Small intestine (tissue), 7 donors: ENCODE measurements around the gene TRIM67. TPM values are rescaled to one million over a fixed set of nuclear protein-coding genes. Genes with fewer than 3 reads are reported as not detected.
A peak's percentile ranks its signal among the peaks of the same experiment; 100 is the strongest.

Experiments
- DNase-seq, 2 donors: peaks; one replicate each; pipeline versions ENCODE4 v3.0.0 to v3.0.0-alpha.2; 2013
- FAIRE-seq: peaks from 2 replicates; lab custom pipeline; 2012; peaks lifted over from hg19 to GRCh38; lab: Jason Lieb, UNC
- H3K27ac ChIP-seq, 3 donors: one replicate each; pipeline ENCODE4 v1.5.1; 2013; ENCODE audit warnings: low read length in 2 of 3, mild to moderate bottlenecking in 2 of 3, control low read depth in 1 of 3, inconsistent platforms in 1 of 3, low read depth in 1 of 3, moderate library complexity in 1 of 3
- H3K27me3 ChIP-seq, 3 donors: one replicate each; pipeline ENCODE4 v1.6.1; 2013; ENCODE audit warnings: low read length in 3 of 3, inconsistent platforms in 1 of 3; ENCODE audit not compliant: control insufficient read depth in 3 of 3, insufficient read depth in 3 of 3
- H3K36me3 ChIP-seq, 3 donors: one replicate each; pipeline ENCODE4 v1.6.1; 2013; ENCODE audit warnings: low read length in 3 of 3, inconsistent platforms in 1 of 3, low read depth in 1 of 3, mild to moderate bottlenecking in 1 of 3, moderate library complexity in 1 of 3; ENCODE audit not compliant: control insufficient read depth in 3 of 3, insufficient read depth in 2 of 3
- H3K4me1 ChIP-seq, 3 donors: one replicate each; pipeline ENCODE4 v1.6.1; 2013; ENCODE audit warnings: low read length in 2 of 3, inconsistent platforms in 1 of 3, low read depth in 1 of 3, mild to moderate bottlenecking in 1 of 3, moderate library complexity in 1 of 3; ENCODE audit not compliant: control insufficient read depth in 3 of 3, insufficient read depth in 2 of 3
- H3K4me3 ChIP-seq, 3 donors: one replicate each; pipeline ENCODE4 v1.5.1; 2013; ENCODE audit warnings: low read length in 3 of 3, control low read depth in 1 of 3, inconsistent platforms in 1 of 3, low read depth in 1 of 3, mild to moderate bottlenecking in 1 of 3, moderate library complexity in 1 of 3
- H3K9me3 ChIP-seq, 2 donors: one replicate each; pipeline ENCODE4 v1.6.1; 2013; ENCODE audit warnings: low read depth in 1 of 2, low read length in 1 of 2; ENCODE audit not compliant: control insufficient read depth in 2 of 2, insufficient read depth in 1 of 2
- WGBS, 3 donors: extraction: QIAGEN DNeasy Blood & Tissue Kit; methylation state at CpG; one replicate each; pipeline ENCODE4 v1.1.7; 2013; 5-methylcytosine and 5-hydroxymethylcytosine counted together
- polyA plus RNA-seq, 4 donors: library from polyadenylated mRNA; stranded (reverse) in 3 of 4; unstranded in 1 of 4; fragments of 200-250 nt in 3 of 4; fragments of 120-200 nt in 1 of 4; gene quantifications; one replicate each; pipeline versions ENCODE4 v1.2.1 to v1.2.3, GENCODE V29; 2013
- donor health status: healthy with polysubstance abuse.
- donor health status: control.
- donor health status: control.
- donor health status: Bipolar disorder and iron deficiency.
- donor health status: healthy.

The TRIM67 gene
- polyA plus RNA-seq, 4 donors: under 0.01 to 0.39 (median 0.21) TPM; not detected in 1

- FAIRE-seq: no peak
Observed at GRCh38 chr1:231183639-231184590, 22.1 kb downstream of the TRIM67 start.

GRCh38 chr1:231184891-231185290, 23.0 kb downstream of the TRIM67 start:
- FAIRE-seq (no peak), DNase-seq (no peak)
- Histone ChIP-seq H3K4me3 (no peak overlapping the region), H3K27ac (no peak overlapping the region), H3K4me1 (no peaks in the 10 kb centered on the region), H3K36me3 (no peaks in the 10 kb centered on the region), H3K9me3 (peaks cover 0 to 4% of the 10 kb centered on the region in 2 donors), H3K27me3 (peaks cover 0 to 28% (median 2%) of the 10 kb centered on the region in 3 donors)
- WGBS, 3 donors: 79 to 83% (median 82%) methylated on average over 6 of the region's 6 CpGs

More at GRCh38 chr1:231183639-231184590, 22.1 kb downstream of the TRIM67 start:
- DNase-seq: no peak
- H3K27ac ChIP-seq: no peak overlapping the region
- no peaks in the 10 kb centered on the region for H3K4me1 ChIP-seq
- H3K36me3 ChIP-seq: no peaks in the 10 kb centered on the region
- no peak overlapping the region for H3K4me3 ChIP-seq
- H3K27me3 ChIP-seq: peaks cover 0 to 28% (median 2%) of the 10 kb centered on the region in 3 donors
- peaks cover 0 to 3% of the 10 kb centered on the region in 2 donors for H3K9me3 ChIP-seq
- WGBS, 3 donors: 54 to 64% (median 56%) methylated on average over 13 of the region's 13 CpGs

GRCh38 chr1:231185391-231185790, 23.5 kb downstream of the TRIM67 start:
- Histone ChIP-seq H3K9me3 (peaks cover 0 to 8% of the 10 kb centered on the region in 2 donors), H3K27ac (no peak overlapping the region), H3K4me1 (no peaks in the 10 kb centered on the region), H3K36me3 (no peaks in the 10 kb centered on the region), H3K4me3 (no peak overlapping the region), H3K27me3 (peaks cover 0 to 28% (median 2%) of the 10 kb centered on the region in 3 donors)
- DNase-seq: no peak
- FAIRE-seq: no peak
- 85 to 91% (median 87%) methylated on average over 11 of the region's 11 CpGs for WGBS, 3 donors

GRCh38 chr1:231186356-231187115, 24.7 kb downstream of the TRIM67 start:
- Histone ChIP-seq H3K4me3 (no peak overlapping the region), H3K4me1 (no peaks in the 10 kb centered on the region), H3K36me3 (no peaks in the 10 kb centered on the region), H3K27me3 (peaks cover 0 to 28% (median 2%) of the 10 kb centered on the region in 3 donors), H3K27ac (no peak overlapping the region), H3K9me3 (peaks cover 0 to 8% of the 10 kb centered on the region in 2 donors)
- FAIRE-seq (no peak), DNase-seq (no peak)
- WGBS, 3 donors: 71 to 74% (median 72%) methylated on average over 11 of the region's 11 CpGs

- H3K4me1 ChIP-seq: no peaks in the 10 kb centered on the region
- no peak overlapping the region for H3K27ac ChIP-seq
- WGBS, 3 donors: 38 to 49% (median 41%) methylated on average over 10 of the region's 10 CpGs
- FAIRE-seq (no peak), DNase-seq (no peak)
- no peak overlapping the region for H3K4me3 ChIP-seq
- peaks cover 0 to 8% of the 10 kb centered on the region in 2 donors for H3K9me3 ChIP-seq
- H3K36me3 ChIP-seq: no peaks in the 10 kb centered on the region
- peaks cover 0 to 27% (median 0%) of the 10 kb centered on the region in 3 donors for H3K27me3 ChIP-seq
Observed at GRCh38 chr1:231187571-231187970, 25.7 kb downstream of the TRIM67 start.

GRCh38 chr1:231188072-231188471, 26.2 kb downstream of the TRIM67 start:
- 50 to 54% (median 52%) methylated on average over 3 of the region's 3 CpGs for WGBS, 3 donors
- Histone ChIP-seq H3K4me1 (no peaks in the 10 kb centered on the region), H3K9me3 (peaks cover 0 to 8% of the 10 kb centered on the region in 2 donors), H3K36me3 (no peaks in the 10 kb centered on the region), H3K27me3 (peaks cover 0 to 22% (median 0%) of the 10 kb centered on the region in 3 donors), H3K27ac (no peak overlapping the region), H3K4me3 (no peak overlapping the region)
- DNase-seq (no peak), FAIRE-seq (no peak)

GRCh38 chr1:231188768-231189167, 26.9 kb downstream of the TRIM67 start:
- H3K36me3 ChIP-seq: no peaks in the 10 kb centered on the region
- DNase-seq (no peak), FAIRE-seq (no peak)
- H3K27me3 ChIP-seq: peaks cover 0 to 21% (median 0%) of the 10 kb centered on the region in 3 donors
- no peak overlapping the region for H3K27ac ChIP-seq
- H3K9me3 ChIP-seq: peaks cover 0 to 8% of the 10 kb centered on the region in 2 donors
- no peak overlapping the region for H3K4me3 ChIP-seq
- WGBS, 3 donors: 87 to 90% (median 89%) methylated on average over 7 of the region's 7 CpGs
- H3K4me1 ChIP-seq: no peaks in the 10 kb centered on the region

GRCh38 chr1:231189683-231190270, 27.9 kb downstream of the TRIM67 start:
- H3K27me3 ChIP-seq: peaks cover 0 to 21% (median 0%) of the 10 kb centered on the region in 3 donors
- no peak overlapping the region for H3K27ac ChIP-seq
- peak in 1 of 2 donors; percentile 20 for DNase-seq
- WGBS, 3 donors: 72 to 75% (median 73%) methylated on average over 5 of the region's 5 CpGs
- no peak for FAIRE-seq
- peaks cover 0 to 8% of the 10 kb centered on the region in 2 donors for H3K9me3 ChIP-seq
- H3K4me3 ChIP-seq: no peak overlapping the region
- no peaks in the 10 kb centered on the region for H3K4me1 ChIP-seq
- H3K36me3 ChIP-seq: no peaks in the 10 kb centered on the region
